Skeletal muscle tissue (tissue), 4 donors: Measurements from ENCODE around the gene NHERF2. TPM values are rescaled to one million over a fixed set of nuclear protein-coding genes. Genes with fewer than 3 reads are reported as not detected.
"Not testable (repeated sequence)": the region's sequence is repeated elsewhere in the genome, so short reads cannot be mapped to it uniquely, and the experiment has no call there.

Source experiments
- H3K27ac ChIP-seq: one replicate; pipeline ENCODE4 v1.7.0; 2013; ENCODE audit warnings: mild to moderate bottlenecking, low read depth, low read length, inconsistent platforms
- H3K27me3 ChIP-seq, 3 donors: one replicate each; pipeline ENCODE4 v1.7.0; 2013; ENCODE audit warnings: low read length in 3 of 3; ENCODE audit not compliant: control insufficient read depth in 3 of 3, insufficient read depth in 3 of 3
- H3K36me3 ChIP-seq, 3 donors: one replicate each; pipeline ENCODE4 v1.7.0; 2013; ENCODE audit warnings: low read length in 3 of 3; ENCODE audit not compliant: control insufficient read depth in 3 of 3, insufficient read depth in 3 of 3
- H3K4me1 ChIP-seq, 3 donors: one replicate each; pipeline ENCODE4 v1.7.0; 2013; ENCODE audit warnings: low read length in 3 of 3, mild to moderate bottlenecking in 3 of 3; ENCODE audit not compliant: control insufficient read depth in 3 of 3, insufficient read depth in 3 of 3
- H3K4me3 ChIP-seq, 3 donors: one replicate each; pipeline ENCODE4 v1.7.0; 2013; ENCODE audit warnings: low read length in 3 of 3
- H3K9ac ChIP-seq, 3 donors: one replicate each; pipeline ENCODE4 v1.7.0; 2013; ENCODE audit warnings: low read length in 3 of 3, mild to moderate bottlenecking in 3 of 3, moderate library complexity in 2 of 3, low read depth in 1 of 3
- H3K9me3 ChIP-seq, 3 donors: one replicate each; pipeline ENCODE4 v1.7.0; 2013; ENCODE audit warnings: low read length in 3 of 3; ENCODE audit not compliant: control insufficient read depth in 3 of 3
- total RNA-seq: library from RNA; depleted of rRNA; stranded (reverse); fragments of >200 nt; gene quantifications from one replicate; pipeline ENCODE4 v1.2.3, GENCODE V29; 2014
- donor health status: Osteomylitis.

Gene NHERF2
- total RNA-seq, 1 donor from 2014 or later, result 15.1 TPM

DNA sequence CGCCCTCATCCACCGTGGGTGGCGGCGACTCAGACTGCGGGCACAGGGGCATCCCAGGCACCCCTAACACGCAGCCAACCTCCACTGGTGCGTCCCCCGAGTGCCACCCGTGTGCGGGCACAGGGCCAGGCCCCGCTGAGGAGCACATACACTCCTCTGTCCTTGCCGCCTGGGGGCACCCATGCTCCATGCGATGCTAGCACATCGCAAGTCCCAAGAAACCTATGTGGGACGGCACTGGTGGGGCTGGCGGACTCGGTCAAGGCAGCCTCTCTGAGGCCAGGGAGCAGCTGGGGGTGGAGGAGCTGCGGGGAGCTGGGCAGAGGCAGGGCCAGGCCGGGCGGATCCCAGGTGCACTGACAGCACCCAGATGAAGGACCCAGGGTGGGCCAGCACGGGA is 21.1 kb upstream of the NHERF2 start:
- Histone ChIP-seq H3K27ac (no peak overlapping the region), H3K27me3 (no peaks in the 10 kb centered on the region), H3K36me3 (peaks cover 18 to 27% (median 19%) of the 10 kb centered on the region in 3 donors), H3K4me3 (no peak overlapping the region), H3K9ac (peak overlapping the region; percentile 13 to 62 (median 50)), H3K9me3 (no peaks in the 10 kb centered on the region), H3K4me1 (peaks cover 64 to 69% (median 66%) of the 10 kb centered on the region in 3 donors)

DNA sequence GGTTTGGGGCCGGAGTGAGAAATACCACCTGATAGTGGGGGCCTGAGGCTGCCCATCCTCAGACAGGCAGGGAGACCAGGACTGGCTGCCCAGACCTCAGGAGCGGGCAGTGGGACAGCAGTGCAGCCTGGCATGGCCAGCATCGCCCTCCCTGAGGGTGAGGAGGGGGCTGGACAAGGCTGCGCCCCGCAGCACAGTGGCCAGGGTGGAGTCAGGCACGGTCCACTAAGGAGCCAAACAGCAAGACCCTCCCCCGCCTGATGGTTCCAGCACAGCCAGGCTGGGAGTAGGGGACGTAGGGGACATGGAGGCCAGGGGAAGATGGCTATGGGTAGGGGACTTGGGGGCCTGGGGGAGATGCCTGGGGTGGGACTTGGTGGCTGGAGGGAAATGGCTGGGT is 20.4 kb upstream of the NHERF2 start:
- H3K27ac ChIP-seq, result no peak overlapping the region
- H3K4me1 ChIP-seq, result peaks cover 64 to 71% (median 66%) of the 10 kb centered on the region in 3 donors

DNA sequence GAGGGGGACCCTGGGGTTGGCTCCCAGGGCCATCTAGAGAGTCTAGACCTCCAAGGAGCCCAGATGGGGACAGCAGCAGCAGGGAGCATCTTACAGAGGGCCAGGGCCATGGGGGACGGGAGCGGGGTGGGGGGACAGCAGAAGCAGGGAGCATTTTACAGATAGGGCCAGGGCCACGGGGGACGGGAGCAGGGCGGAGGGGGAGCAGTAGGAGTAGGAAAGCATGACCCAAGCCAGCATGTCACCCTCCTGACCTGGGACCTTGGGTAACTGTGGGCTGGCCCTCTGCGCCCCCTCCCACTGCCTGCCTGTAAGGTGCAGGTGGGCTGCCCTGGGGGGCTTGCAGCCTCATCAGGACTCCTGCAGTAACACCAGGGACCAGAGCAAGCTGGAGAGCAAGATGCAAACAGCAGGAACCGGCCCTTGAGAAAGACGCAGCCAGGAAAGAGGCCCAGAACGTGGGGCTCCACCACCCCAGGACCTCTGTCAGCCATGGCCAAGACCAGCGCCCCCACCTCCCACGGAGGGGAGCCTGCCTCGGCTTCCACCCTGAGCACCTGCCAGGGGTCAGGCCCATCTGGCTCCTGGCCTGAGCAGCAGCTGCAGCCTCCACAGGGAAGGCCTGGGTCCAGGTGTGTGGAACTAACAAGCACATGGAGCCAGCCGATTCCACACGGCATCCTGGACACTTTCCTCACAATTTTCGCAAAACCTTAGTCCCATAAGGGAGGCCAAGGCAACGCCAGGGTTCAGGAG is 19.4 kb upstream of the NHERF2 start:
- Histone ChIP-seq H3K9me3 (no peaks in the 10 kb centered on the region), H3K4me3 (peak overlapping the region; percentile 45 to 83 (median 78)), H3K36me3 (peaks cover 3 to 12% (median 6%) of the 10 kb centered on the region in 3 donors), H3K27ac (peak overlapping the region; percentile 12), H3K9ac (peak overlapping the region; percentile 48 to 86 (median 71)), H3K27me3 (no peaks in the 10 kb centered on the region), H3K4me1 (peaks cover 64 to 71% (median 66%) of the 10 kb centered on the region in 3 donors)

More for the DNA sequence above, 20.4 kb upstream of the NHERF2 start:
- Histone ChIP-seq H3K27me3 (no peaks in the 10 kb centered on the region), H3K4me3 (no peak overlapping the region), H3K9me3 (no peaks in the 10 kb centered on the region), H3K36me3 (peaks cover 12 to 21% (median 14%) of the 10 kb centered on the region in 3 donors), H3K9ac (peak overlapping the region in 2 of 3 donors; percentile 13 to 62)

DNA sequence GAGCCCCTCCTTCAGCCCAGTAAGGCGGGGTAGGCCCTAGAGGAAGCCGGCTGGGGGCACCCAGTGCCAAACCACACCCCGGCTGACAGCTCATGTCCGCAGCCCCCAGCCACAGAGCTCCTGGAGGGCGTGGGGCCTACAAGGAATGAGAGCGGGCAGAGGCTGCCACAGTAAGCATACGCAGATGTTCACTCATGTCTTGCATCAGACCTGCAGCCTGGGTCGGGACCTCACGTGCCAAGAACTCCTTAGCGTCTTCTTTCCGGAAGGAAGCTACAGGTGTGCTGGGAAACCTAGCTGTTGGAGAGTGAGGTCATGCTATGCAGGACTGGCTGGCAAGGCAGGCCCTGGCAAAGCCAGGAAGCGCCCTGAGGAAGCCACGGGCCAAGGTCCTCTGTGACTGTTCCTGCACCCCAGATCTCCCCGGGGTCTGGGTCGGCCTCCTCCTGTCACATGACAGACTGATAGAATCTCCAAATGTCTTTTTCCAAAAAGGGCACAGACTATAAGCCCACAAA is 18.6 kb upstream of the NHERF2 start:
- H3K9me3 ChIP-seq, result no peaks in the 10 kb centered on the region
- H3K27ac ChIP-seq, result peak overlapping the region; percentile 12
- H3K9ac ChIP-seq, result peak overlapping the region; percentile 73 to 86 (median 80)
- peaks cover 0 to 5% (median 4%) of the 10 kb centered on the region in 3 donors for H3K36me3 ChIP-seq
- peak overlapping the region; percentile 52 to 83 (median 78) for H3K4me3 ChIP-seq
- H3K4me1 ChIP-seq, result peaks cover 64 to 71% (median 66%) of the 10 kb centered on the region in 3 donors
- no peaks in the 10 kb centered on the region for H3K27me3 ChIP-seq

DNA sequence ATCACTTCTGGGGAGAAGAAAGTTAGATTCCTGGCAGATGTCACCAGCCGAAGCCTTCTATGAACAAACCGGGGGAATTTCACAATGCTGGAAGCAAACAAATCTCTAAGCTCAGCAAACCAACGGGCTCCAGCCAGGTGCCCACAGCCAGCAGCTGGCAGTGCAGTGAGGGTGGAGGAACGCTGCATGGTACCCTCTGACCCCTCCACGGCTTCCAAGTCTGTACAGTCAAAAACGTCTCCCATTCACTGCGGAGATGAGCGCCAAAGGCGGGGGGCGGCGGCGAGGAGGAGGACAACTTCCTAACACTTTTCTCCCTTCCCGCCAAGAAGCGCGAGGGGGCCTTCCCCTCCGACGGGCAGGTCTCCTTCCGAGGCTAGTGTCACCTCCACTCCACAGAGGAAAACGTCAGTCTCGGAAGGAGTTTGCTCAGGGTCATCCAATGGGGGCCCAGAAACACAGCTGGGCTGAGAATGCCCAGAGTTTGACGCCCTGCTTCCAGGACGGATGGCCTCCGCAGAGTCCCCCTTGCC is 18.0 kb upstream of the NHERF2 start:
- Histone ChIP-seq H3K9me3 (no peaks in the 10 kb centered on the region), H3K4me1 (peaks cover 58 to 64% (median 60%) of the 10 kb centered on the region in 3 donors), H3K27ac (peak overlapping the region; percentile 82), H3K27me3 (no peaks in the 10 kb centered on the region), H3K4me3 (peak overlapping the region; percentile 78 to 83 (median 81)), H3K36me3 (peaks cover 0 to 4% (median 2%) of the 10 kb centered on the region in 3 donors), H3K9ac (peak overlapping the region; percentile 73 to 86 (median 80))

DNA sequence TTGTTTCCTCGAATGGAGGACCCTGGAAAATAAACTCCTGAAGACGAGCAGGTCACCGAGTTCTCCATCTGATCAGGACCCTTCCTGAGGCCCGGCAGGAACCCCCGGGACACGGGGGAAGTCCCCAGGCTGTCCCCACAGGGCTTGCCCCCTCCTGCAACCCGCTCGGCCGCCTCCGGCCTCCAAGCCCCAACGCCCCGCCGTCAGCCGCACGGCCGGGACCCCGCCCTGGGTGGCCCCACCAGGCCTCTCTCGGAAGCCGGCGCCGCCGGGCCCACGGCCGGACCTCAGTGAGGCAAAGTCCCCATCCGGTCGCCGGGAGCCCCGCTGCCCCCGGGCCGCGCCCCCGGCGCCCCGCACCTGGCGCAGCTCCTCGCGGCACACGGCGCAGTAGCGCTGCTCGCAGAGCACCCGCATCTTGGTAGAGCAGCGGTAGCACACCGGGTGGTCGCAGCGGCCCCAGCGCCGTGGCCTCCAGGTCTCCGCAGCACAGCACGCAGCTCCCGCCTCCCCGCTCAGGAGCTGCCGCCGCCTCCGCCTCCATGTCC is 17.5 kb upstream of the NHERF2 start:
- peaks cover 53 to 59% (median 56%) of the 10 kb centered on the region in 3 donors for H3K4me1 ChIP-seq
- peak overlapping the region; percentile 78 to 83 (median 81) for H3K4me3 ChIP-seq
- peak overlapping the region; percentile 73 to 86 (median 80) for H3K9ac ChIP-seq
- H3K36me3 ChIP-seq, result peaks cover 0 to 4% (median 2%) of the 10 kb centered on the region in 3 donors
- H3K27me3 ChIP-seq, result no peaks in the 10 kb centered on the region
- no peaks in the 10 kb centered on the region for H3K9me3 ChIP-seq
- peak overlapping the region; percentile 82 for H3K27ac ChIP-seq

DNA sequence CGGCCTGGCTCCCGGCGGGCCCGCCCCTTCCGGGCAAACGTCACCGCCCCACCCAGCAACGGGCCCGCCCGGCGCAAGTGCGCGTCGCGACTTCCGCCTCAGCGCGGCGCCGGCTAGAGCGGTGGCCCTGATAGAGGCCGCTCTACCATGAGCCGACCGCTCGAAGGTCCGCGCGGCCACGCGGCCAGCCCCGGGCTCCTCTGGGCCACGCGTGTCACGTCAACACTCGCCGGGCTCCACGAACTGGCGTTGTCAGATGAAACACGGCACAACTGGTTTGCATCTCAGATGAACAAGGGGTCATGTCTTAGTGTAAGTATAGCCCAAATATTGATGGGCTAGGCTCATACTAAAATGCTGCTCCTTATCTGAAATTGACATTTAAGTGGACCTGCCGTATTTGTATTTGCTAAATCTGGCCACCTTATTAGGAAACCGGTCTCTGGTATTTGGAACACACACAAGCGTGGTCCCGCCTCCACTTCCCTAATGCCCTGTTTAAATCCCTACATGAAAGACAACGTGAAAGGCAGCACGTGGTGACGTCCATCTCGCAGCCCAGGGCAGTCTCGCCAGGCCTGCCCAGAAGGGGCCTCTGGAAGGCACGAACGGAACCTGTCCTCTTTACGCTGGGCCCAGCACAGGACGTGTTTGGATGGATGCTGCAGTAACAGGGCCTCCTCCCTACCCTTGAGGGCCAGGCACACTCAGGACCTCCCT is 16.8 kb upstream of the NHERF2 start, which contains the start of gene ZNF598:
ZNF598 (minus strand) TSS at position 31 of the 720 bp plus-strand sequence.
- peak within 1 kb of the TSS; percentile 81 to 93 (median 93) for H3K4me3 ChIP-seq
- no peaks in the 10 kb centered on the region for H3K9me3 ChIP-seq
- H3K9ac ChIP-seq, result peak within 1 kb of the TSS; percentile 88 to 90 (median 89)
- no peaks in the 10 kb centered on the region for H3K27me3 ChIP-seq
- peaks cover 0 to 4% (median 2%) of the 10 kb centered on the region in 3 donors for H3K36me3 ChIP-seq
- peak within 1 kb of the TSS; percentile 91 for H3K27ac ChIP-seq
- peaks cover 46 to 52% (median 49%) of the 10 kb centered on the region in 3 donors for H3K4me1 ChIP-seq

DNA sequence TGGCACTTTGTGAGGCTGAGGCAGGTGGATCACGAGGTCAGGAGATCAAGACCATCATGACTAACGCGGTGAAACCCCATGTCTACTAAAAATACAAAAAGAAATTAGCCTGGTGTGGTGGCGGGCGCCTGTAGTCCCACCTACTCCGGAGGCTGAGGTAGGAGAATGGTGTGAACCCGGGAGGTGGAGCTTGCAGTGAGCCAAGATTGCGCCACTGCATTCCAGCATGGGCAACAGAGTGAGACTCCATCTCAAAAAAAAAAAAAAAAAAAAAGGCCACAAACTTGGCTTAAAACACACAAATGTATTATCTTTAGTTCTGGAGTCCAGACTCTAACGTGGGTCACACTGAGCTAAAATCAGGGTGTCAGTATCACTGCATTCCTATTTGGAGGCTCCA is 15.0 kb upstream of the NHERF2 start:
- not testable (repeated sequence) for H3K4me3 ChIP-seq, H3K36me3 ChIP-seq, H3K27me3 ChIP-seq, H3K9me3 ChIP-seq, H3K27ac ChIP-seq
- peaks cover 29 to 35% (median 31%) of the 10 kb centered on the region in 3 donors for H3K4me1 ChIP-seq
- peak overlapping the region in 1 of 3 donors; percentile 43 for H3K9ac ChIP-seq

DNA sequence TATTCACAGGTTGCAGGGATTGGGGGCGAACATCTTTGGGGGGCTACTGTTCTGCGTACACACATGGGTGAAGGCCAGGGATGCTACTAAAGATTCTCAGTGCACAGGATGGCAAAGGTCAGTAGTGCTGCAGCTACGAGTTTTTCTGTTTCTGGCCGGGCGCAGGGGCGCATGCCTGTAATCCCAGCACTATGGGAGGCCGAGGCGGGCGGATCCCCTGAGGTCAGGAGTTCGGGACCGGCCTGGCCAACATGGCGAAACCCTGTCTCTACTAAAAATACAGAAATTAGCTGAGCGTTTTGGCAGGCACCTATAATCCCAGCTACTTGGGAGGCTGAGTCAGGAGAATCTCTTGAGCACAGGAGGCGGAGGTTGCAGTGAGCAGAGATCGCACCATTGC is 13.2 kb upstream of the NHERF2 start:
- no peak overlapping the region for H3K4me3 ChIP-seq
- H3K9ac ChIP-seq, result no peak overlapping the region
- no peaks in the 10 kb centered on the region for H3K36me3 ChIP-seq
- no peaks in the 10 kb centered on the region for H3K9me3 ChIP-seq
- peaks cover 11 to 17% (median 14%) of the 10 kb centered on the region in 3 donors for H3K4me1 ChIP-seq
- peaks cover 0 to 4% (median 4%) of the 10 kb centered on the region in 3 donors for H3K27me3 ChIP-seq
- no peak overlapping the region for H3K27ac ChIP-seq
